Measurements from ENCODE around the gene APPBP2. TPM values are rescaled to one million over a fixed set of nuclear protein-coding genes. Genes with fewer than 3 reads are reported as not detected.

Gene APPBP2
- total and polyA plus RNA-seq, 2 of the 8 experiments (the other 6 are each of a cell fraction or from before 2014, with no cell fraction given), result 3.3 to 18.0 TPM

DNA sequence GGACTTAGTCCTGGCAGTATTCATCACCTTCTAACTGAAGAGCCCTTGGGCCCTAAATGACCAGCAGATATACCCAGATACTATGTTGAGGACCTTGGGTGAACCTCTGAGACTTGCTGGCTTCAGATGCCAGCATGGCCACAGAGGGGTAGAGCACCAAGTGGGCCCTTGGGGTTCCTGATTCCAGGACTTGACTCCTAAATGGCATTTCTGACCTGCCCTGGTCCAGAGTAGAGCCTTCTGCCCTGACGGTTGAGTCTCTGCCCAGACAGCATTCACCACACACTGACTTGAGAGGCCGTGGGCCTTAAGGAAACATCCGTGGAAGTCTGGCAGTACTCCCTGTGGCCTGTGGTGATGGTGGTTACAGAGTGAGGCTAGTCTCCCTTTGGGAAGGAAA is 2.8 kb upstream of the APPBP2 start:
- Histone ChIP-seq H4K91ac (replicated peaks; ENCODE audit: insufficient read length, low read length) (no peak overlapping the region), H4K5ac (ENCODE audit: insufficient read length, low read depth, low read length) (no peak overlapping the region), H3K4me3 (ENCODE audit: extremely low read depth in 1 of 4, insufficient read depth in 2 of 4, low read depth in 3 of 4, low read length in 4 of 4) (no peak overlapping the region), H4K8ac (ENCODE audit: extremely low read depth, insufficient read depth, low read length) (no peak overlapping the region), H3K23me2 (ENCODE audit: low read depth, low read length) (peaks cover 8% of the 10 kb centered on the region), H3K79me1 (ENCODE audit: low read depth, low read length) (peaks cover 5% of the 10 kb centered on the region; the same call in 1 of the 2 replicates), H2BK5ac (ENCODE audit: low read depth, low read length) (no peak overlapping the region), H3K56ac (replicated peaks; ENCODE audit: insufficient read length, low read depth, low read length) (no peak overlapping the region), H3K4me1 (replicated peaks in 1 of 4; ENCODE audit: control insufficient read depth in 3 of 4, insufficient read depth in 4 of 4, low read length in 3 of 4) (peaks cover 0 to 4% (median 0%) of the 10 kb centered on the region in 4 experiments; a peak in 2 of 7 replicates), H3K9ac (replicated peaks in 1 of 4; ENCODE audit: extremely low read depth in 1 of 4, low read depth in 3 of 4, low read length in 3 of 4) (no peak overlapping the region), H2BK12ac (ENCODE audit: low read depth, low read length) (no peak overlapping the region), H3K27me3 (replicated peaks in 1 of 4; ENCODE audit: control insufficient read depth in 3 of 4, extremely low read depth in 1 of 4, insufficient read depth in 3 of 4, low read length in 3 of 4) (no peaks in the 10 kb centered on the region), H3K36me3 (ENCODE audit: control insufficient read depth in 2 of 4, insufficient read depth in 4 of 4, low read length in 3 of 4) (peaks cover 0 to 6% (median 0%) of the 10 kb centered on the region in 4 experiments; a peak in 1 of 8 replicates), H3K23ac (ENCODE audit: insufficient read length) (no peak overlapping the region), H2BK120ac (replicated peaks; ENCODE audit: low read depth, low read length) (no peak overlapping the region), H3K79me2 (ENCODE audit: control insufficient read depth in 1 of 2, insufficient read depth in 2 of 2, low read length in 2 of 2) (peaks cover 13 to 28% of the 10 kb centered on the region in 2 experiments), H4K20me1 (replicated peaks in 1 of 2; ENCODE audit: control insufficient read depth in 1 of 2, insufficient read depth in 2 of 2, low read length in 2 of 2) (no peaks in the 10 kb centered on the region), H2BK20ac (ENCODE audit: low read length) (no peak overlapping the region), H3K4ac (replicated peaks; ENCODE audit: insufficient read length, low read depth, low read length) (no peak overlapping the region), H2AK5ac (ENCODE audit: low read depth, low read length) (no peak overlapping the region), H2BK15ac (ENCODE audit: low read length) (no peak overlapping the region), H3K14ac (ENCODE audit: insufficient read length) (no peak overlapping the region), H3K27ac (ENCODE audit: low read depth, low read length) (no peak overlapping the region), H3K4me2 (ENCODE audit: insufficient read depth in 1 of 2, low read depth in 2 of 2, low read length in 2 of 2) (no peak overlapping the region), H3K18ac (ENCODE audit: extremely low read depth, low read length) (no peak overlapping the region), H3K9me3 (ENCODE audit: insufficient read depth in 2 of 2, low read depth in 1 of 2, low read length in 1 of 2) (no peaks in the 10 kb centered on the region), H2AFZ (ENCODE audit: low read length) (no peak overlapping the region)
- DNase-seq (ENCODE audit: low read depth in 1 of 2, low spot score in 2 of 2) (no peak), FAIRE-seq (no peak)
- no peak for TF ChIP-seq MAFK (IDR thresholded peaks at IDR 0.05; ENCODE audit: low read depth, low read length)
- TF ChIP-seq SAP30 (IDR thresholded peaks at IDR 0.05; ENCODE audit: insufficient read depth, insufficient replicate concordance, low read length), result no peak
- ChIA-PET POLR2A (ENCODE audit: partially characterized antibody) (no interaction called here), CTCF (ENCODE audit: partially characterized antibody) (interaction anchor here (2.0 kb wide), 1 partner anchor 41 kb away, joined by 5 read pairs; no protein-coding TSS in a partner anchor)
- WGBS, 2 experiments (ENCODE audit: extremely low coverage in 1 of 2, insufficient coverage in 1 of 2, insufficient read length in 1 of 2, insufficient replicate concordance in 2 of 2, low coverage in 1 of 2, low lambda C conversion rate in 2 of 2, missing lambda C conversion rate in 1 of 2), result 92% methylated on average over 3 of the region's 3 CpGs; no CpG with 5 or more reads in 1 of the 2 experiments

All from H1 (cell line).